HuH-7 (cell line): ENCODE data around the gene SCN7A.
"Not testable (repeated sequence)": the region's sequence is repeated elsewhere in the genome, so short reads cannot be mapped to it uniquely, and the experiment has no call there.

ENCODE experiments used
- DNase-seq: peaks from one replicate; pipeline ENCODE4 v3.0.0; 2011; ENCODE audit warnings: low spot score

SCN7A gene

DNA sequence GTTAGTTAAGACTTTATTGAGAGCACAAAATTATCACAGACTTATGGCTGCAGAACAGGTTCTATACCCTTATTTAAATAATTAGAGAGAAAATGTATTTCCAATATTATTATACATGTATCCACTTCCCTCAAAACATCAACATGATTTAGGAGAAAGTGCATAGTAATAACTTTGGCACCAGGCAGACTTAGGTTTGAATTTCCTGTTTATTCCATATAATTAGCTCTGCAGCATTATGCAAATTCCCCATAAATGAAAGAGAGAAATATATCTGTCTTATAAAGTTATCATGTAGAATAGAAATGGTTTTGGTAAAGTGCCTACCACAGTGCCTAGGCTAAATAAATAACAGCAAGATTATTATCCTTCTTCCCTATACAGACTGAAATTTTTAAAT, 133.6 kb downstream of the SCN7A start:
- DNase-seq = no peak

DNA sequence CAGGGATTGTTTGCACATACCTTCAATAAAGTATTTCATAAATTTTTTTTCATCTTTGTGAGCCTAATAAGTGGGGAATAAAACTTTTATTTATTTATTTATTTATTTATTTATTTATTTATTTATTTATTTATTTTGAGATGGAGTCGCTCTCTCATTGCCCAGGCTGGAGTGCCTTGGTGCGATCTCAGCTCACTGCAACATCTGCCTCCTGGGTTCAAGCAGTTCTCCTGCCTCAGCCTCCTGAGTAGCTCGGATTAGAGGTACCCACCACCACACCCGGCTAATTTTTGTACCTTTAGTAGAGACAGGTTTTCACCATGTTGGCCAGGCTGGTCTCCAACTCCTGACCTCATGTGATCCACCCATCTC, 136.1 kb downstream of the SCN7A start:
- DNase-seq = not testable (repeated sequence)

DNA sequence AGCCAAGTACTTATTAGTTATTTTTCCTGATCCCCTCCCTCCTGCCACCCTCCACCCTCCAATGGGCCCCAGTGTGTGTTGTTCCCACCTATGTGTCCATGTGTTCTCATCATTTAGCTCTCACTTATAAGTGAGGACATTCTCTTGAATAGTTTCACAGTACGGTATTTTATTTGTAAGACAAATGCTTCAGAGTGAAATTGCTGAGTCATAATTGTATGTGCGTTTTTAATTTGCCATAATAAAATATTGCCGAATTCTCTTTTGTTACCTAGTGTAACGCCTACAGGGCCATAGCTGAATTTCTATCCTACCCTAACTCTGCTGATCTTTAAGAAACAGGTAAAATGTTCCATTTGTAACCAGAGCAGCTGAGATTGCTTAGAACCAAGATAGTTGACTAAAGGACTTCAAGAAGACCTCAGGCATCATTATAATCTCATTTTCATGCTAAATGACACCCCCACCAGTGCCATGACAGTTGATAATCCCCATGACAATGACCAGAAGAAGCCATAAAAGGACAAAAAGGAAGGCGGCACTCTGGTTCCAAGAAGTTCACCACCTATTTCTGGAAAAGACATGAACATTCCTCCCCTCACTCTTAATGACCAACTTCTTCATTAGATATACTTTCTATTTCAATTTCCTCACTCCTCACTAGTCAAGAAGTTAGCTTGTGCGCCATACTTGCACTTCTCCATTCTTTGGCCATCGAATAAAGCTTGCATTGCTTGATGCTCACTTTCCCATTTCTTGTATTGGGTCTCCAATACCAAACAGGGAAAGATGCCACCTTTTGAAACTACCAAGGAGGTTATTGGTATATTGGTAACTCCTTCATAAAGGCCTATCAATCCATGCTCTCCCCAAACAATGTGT, 136.7 kb downstream of the SCN7A start:
- no peak for DNase-seq
